Neural cell (in vitro differentiated cells): ENCODE data around the gene UTY. TPM values are rescaled to one million over a fixed set of nuclear protein-coding genes. Genes with fewer than 3 reads are reported as not detected.
"Not testable (repeated sequence)": the region's sequence is repeated elsewhere in the genome, so short reads cannot be mapped to it uniquely, and the experiment has no call there.

ENCODE experiments used
- H2AFZ ChIP-seq: fragments of 200-600, 300-800 bp; sonication (generic), shearing (Covaris generic); 2 replicates; pipeline ENCODE4 v1.6.0; 2014; ENCODE audit warnings: low read depth, mild to moderate bottlenecking, antibody characterized with exemption, low read length, moderate library complexity
- H3F3A ChIP-seq: fragments of 200-600 bp; shearing (Covaris generic); 2 replicates; pipeline ENCODE4 v1.6.1; 2016; ENCODE audit warnings: mild to moderate bottlenecking, moderate library complexity, mixed read lengths, antibody characterized with exemption, low read length; ENCODE audit not compliant: insufficient read depth, poor library complexity, severe bottlenecking
- H3K27ac ChIP-seq: fragments of 200-600, 300-800 bp; sonication (generic), shearing (Covaris generic); 2 replicates; pipeline ENCODE4 v1.5.1; 2014; ENCODE audit warnings: mild to moderate bottlenecking, low read length, moderate library complexity
- H3K27me3 ChIP-seq: fragments of 300-800, 200-600 bp; sonication (generic), shearing (Covaris generic); 2 replicates; pipeline ENCODE4 v1.6.0; 2014; ENCODE audit warnings: mild to moderate bottlenecking, low read depth, low read length, moderate library complexity; ENCODE audit not compliant: insufficient read depth
- H3K36me3 ChIP-seq: fragments of 300-800, 200-600 bp; sonication (generic), shearing (Covaris generic); 2 replicates; pipeline ENCODE4 v1.5.1; 2014; ENCODE audit warnings: mild to moderate bottlenecking, antibody characterized with exemption, low read length, moderate library complexity; ENCODE audit not compliant: insufficient read depth
- H3K4me2 ChIP-seq: fragments of 300-800, 200-600 bp; sonication (generic), shearing (Covaris generic); 2 replicates; pipeline ENCODE4 v1.6.0; 2014; ENCODE audit warnings: mild to moderate bottlenecking, low read length
- H3K4me3 ChIP-seq: fragments of 300-800, 200-600 bp; sonication (generic), shearing (Covaris generic); 2 replicates; pipeline ENCODE4 v1.5.1; 2014; ENCODE audit warnings: mild to moderate bottlenecking, low read length, moderate library complexity
- H3K79me2 ChIP-seq: fragments of 200-600 bp; shearing (Covaris generic); replicated peaks from 2 replicates; pipeline ENCODE4 v1.6.0; 2014; ENCODE audit warnings: mild to moderate bottlenecking, low read length, moderate library complexity; ENCODE audit not compliant: insufficient read depth
- H3K9ac ChIP-seq: fragments of 300-800, 200-600 bp; sonication (generic), shearing (Covaris generic); 2 replicates; pipeline ENCODE4 v1.6.1; 2016; ENCODE audit warnings: mild to moderate bottlenecking, low read length, mixed read lengths
- H3K9me2 ChIP-seq: fragments of 200-600 bp; shearing (Covaris generic); 2 replicates; pipeline ENCODE4 v1.6.1; 2016; ENCODE audit warnings: mild to moderate bottlenecking, low read length, mixed read lengths; ENCODE audit not compliant: insufficient read depth
- H3K9me3 ChIP-seq: fragments of 200-600, 300-800 bp; sonication (generic), shearing (Covaris generic); 2 replicates; pipeline ENCODE4 v1.6.1; 2016; ENCODE audit warnings: mild to moderate bottlenecking, mixed run types, low read length, moderate library complexity, mixed read lengths
- H4K20me1 ChIP-seq: fragments of 200-600 bp; shearing (Covaris generic); 2 replicates; pipeline ENCODE4 v1.6.1; 2016; ENCODE audit warnings: mild to moderate bottlenecking, mixed run types; ENCODE audit not compliant: insufficient read depth
- CTCF ChIP-seq: fragments of 450-650 bp; IDR thresholded peaks from 2 replicates; pipeline ENCODE4 v1.5.1; 2014; ENCODE audit warnings: antibody characterized with exemption, mild to moderate bottlenecking, moderate library complexity; ENCODE audit not compliant: poor library complexity, severe bottlenecking
- EP300 ChIP-seq: fragments of 450-650 bp; conservative IDR thresholded peaks from 2 replicates; pipeline ENCODE4 v1.6.1; 2014; ENCODE audit warnings: antibody characterized with exemption, mild to moderate bottlenecking, moderate library complexity; ENCODE audit not compliant: poor library complexity, severe bottlenecking
- EZH2 ChIP-seq: fragments of 200-600, 300-800 bp; shearing (Covaris generic), sonication (generic); IDR thresholded peaks from 2 replicates; pipeline ENCODE4 v1.6.1; 2014; ENCODE audit warnings: antibody characterized with exemption, low read length, borderline replicate concordance, mild to moderate bottlenecking; ENCODE audit not compliant: insufficient read depth, poor library complexity, severe bottlenecking
- MXI1 ChIP-seq: fragments of 450-650 bp; conservative IDR thresholded peaks from 2 replicates; pipeline ENCODE4 v1.6.1; 2014; ENCODE audit warnings: antibody characterized with exemption, mild to moderate bottlenecking; ENCODE audit not compliant: poor library complexity, severe bottlenecking
- POLR2AphosphoS5 ChIP-seq: IDR thresholded peaks from 2 replicates; pipeline ENCODE4 v1.6.1; 2012
- RAD21 ChIP-seq: fragments of 450-650 bp; conservative IDR thresholded peaks from 2 replicates; pipeline ENCODE4 v1.6.1; 2014; ENCODE audit warnings: antibody characterized with exemption, mild to moderate bottlenecking, moderate library complexity
- REST ChIP-seq: IDR thresholded peaks from 2 replicates; pipeline ENCODE4 v1.6.1; 2012; ENCODE audit warnings: borderline replicate concordance
- SMC3 ChIP-seq: fragments of 450-650 bp; conservative IDR thresholded peaks from 2 replicates; pipeline ENCODE4 v1.6.1; 2014; ENCODE audit warnings: antibody characterized with exemption, mild to moderate bottlenecking, moderate library complexity; ENCODE audit not compliant: poor library complexity
- TAF1 ChIP-seq: IDR thresholded peaks from 2 replicates; pipeline ENCODE4 v1.6.1; 2012; ENCODE audit warnings: low read depth
- polyA plus RNA-seq: library from polyadenylated mRNA; depleted of rRNA; stranded (reverse); fragments of >200 nt; gene quantifications from 2 replicates; pipeline ENCODE4 v1.2.3, GENCODE V29; 2014

UTY gene
- polyA plus RNA-seq, 1 donor from 2014 or later = 17.5 TPM

GRCh38 chrY:13279561-13279960 lies 200.3 kb downstream of the UTY start:
- H4K20me1 ChIP-seq = no peaks in the 10 kb centered on the region
- TF ChIP-seq MXI1 = no peak
- no peak for TF ChIP-seq REST

GRCh38 chrY:13271706-13272105 lies 208.1 kb downstream of the UTY start:
- TF ChIP-seq RAD21 = no peak
- TF ChIP-seq SMC3 = no peak
- no peak for TF ChIP-seq TAF1
- no peak for TF ChIP-seq CTCF
- no peak for TF ChIP-seq EZH2
- TF ChIP-seq EP300 = no peak
- TF ChIP-seq REST = no peak
- no peak for TF ChIP-seq POLR2AphosphoS5
- TF ChIP-seq MXI1 = no peak
- Histone ChIP-seq H3F3A (no peaks in the 10 kb centered on the region), H3K4me3 (no peak overlapping the region)

More at GRCh38 chrY:13279561-13279960, 200.3 kb downstream of the UTY start:
- H3K27ac ChIP-seq = no peak overlapping the region
- no peaks in the 10 kb centered on the region for H3K9me3 ChIP-seq
- H3K4me3 ChIP-seq = no peak overlapping the region
- no peaks in the 10 kb centered on the region for H3K27me3 ChIP-seq
- H3K9ac ChIP-seq = no peak overlapping the region
- H3K36me3 ChIP-seq = no peaks in the 10 kb centered on the region
- H3K79me2 ChIP-seq = no peaks in the 10 kb centered on the region
- H3K4me2 ChIP-seq = no peak overlapping the region
- H3F3A ChIP-seq = no peaks in the 10 kb centered on the region
- no peaks in the 10 kb centered on the region for H3K9me2 ChIP-seq
- H2AFZ ChIP-seq = no peak overlapping the region

GRCh38 chrY:13253941-13254440 lies 225.8 kb downstream of the UTY start:
- H3F3A ChIP-seq, H3K9ac ChIP-seq, H3K9me3 ChIP-seq, H3K27ac ChIP-seq, H3K9me2 ChIP-seq, H3K4me2 ChIP-seq, H3K27me3 ChIP-seq, H4K20me1 ChIP-seq, H3K79me2 ChIP-seq, H3K4me3 ChIP-seq, H2AFZ ChIP-seq, H3K36me3 ChIP-seq: not testable (repeated sequence)

More at GRCh38 chrY:13271706-13272105, 208.1 kb downstream of the UTY start:
- Histone ChIP-seq H3K27me3 (no peaks in the 10 kb centered on the region), H3K36me3 (no peaks in the 10 kb centered on the region), H4K20me1 (no peaks in the 10 kb centered on the region), H3K27ac (no peak overlapping the region), H3K9me3 (no peaks in the 10 kb centered on the region), H3K9me2 (no peaks in the 10 kb centered on the region), H3K79me2 (no peaks in the 10 kb centered on the region), H3K4me2 (no peak overlapping the region), H2AFZ (no peak overlapping the region), H3K9ac (no peak overlapping the region)
